Heart left ventricle (tissue), 16 donors: Measurements from ENCODE around the gene SNED1. TPM values are rescaled to one million over a fixed set of nuclear protein-coding genes. Genes with fewer than 3 reads are reported as not detected.
A peak's percentile ranks its signal among the peaks of the same experiment; 100 is the strongest.

Experiments used
- ATAC-seq, 4 donors: fragments of 200-7000 bp; cut with Tn5 transposase; one replicate each; pipeline ENCODE4 v1.9.1; 2020 to 2022; ENCODE audit warnings: moderate library complexity in 4 of 4, mild to moderate bottlenecking in 3 of 4, moderate number of reproducible peaks in 1 of 4
- DNase-seq, 5 donors: peaks; one replicate each; pipeline ENCODE4 v3.0.0-alpha.2; 2020
- H3K27ac ChIP-seq, 12 donors: fragments of 200-600 bp; sonication (generic) in 4 of 12; one replicate each; pipeline versions ENCODE4 v1.5.0 to v1.8.0; 2016 to 2022; ENCODE audit warnings: mild to moderate bottlenecking in 2 of 12
- H3K27me3 ChIP-seq, 9 donors: fragments of 200-600 bp; sonication (generic) in 2 of 9; one replicate each; pipeline versions ENCODE4 v1.5.1 to v1.8.0; 2016 to 2022; ENCODE audit warnings: mild to moderate bottlenecking in 3 of 9
- H3K36me3 ChIP-seq, 9 donors: fragments of 200-600 bp; sonication (generic) in 2 of 9; one replicate each; pipeline versions ENCODE4 v1.5.0 to v1.8.0; 2018 to 2022; ENCODE audit warnings: mild to moderate bottlenecking in 2 of 9
- H3K4me1 ChIP-seq, 12 donors: fragments of 200-600 bp; sonication (generic) in 4 of 12; one replicate each; pipeline versions ENCODE4 v1.5.0 to v1.8.0; 2016 to 2022; ENCODE audit warnings: mild to moderate bottlenecking in 3 of 12
- H3K4me3 ChIP-seq, 12 donors: fragments of 200-600 bp; sonication (generic) in 4 of 12; one replicate each; pipeline versions ENCODE4 v1.5.0 to v1.8.0; 2017 to 2022; ENCODE audit warnings: mild to moderate bottlenecking in 9 of 12, moderate library complexity in 4 of 12
- H3K9me3 ChIP-seq, 12 donors: fragments of 200-600 bp; sonication (generic) in 4 of 12; one replicate each; pipeline versions ENCODE4 v1.5.0 to v1.8.0; 2016 to 2022; ENCODE audit warnings: mild to moderate bottlenecking in 1 of 12
- POLR2A ChIP-seq, 2 donors: fragments of 450-650 bp; IDR thresholded peaks; one replicate each; pipeline ENCODE4 v1.6.1; 2017; ENCODE audit warnings: antibody characterized with exemption in 2 of 2, mild to moderate bottlenecking in 2 of 2, moderate library complexity in 2 of 2
- WGBS, 4 donors: extraction: QIAGEN DNeasy Blood & Tissue Kit in 2 of 4; methylation state at CpG; one replicate each; pipeline versions ENCODE4 v1.1.5 to v1.1.7; 2013 to 2018; 5-methylcytosine and 5-hydroxymethylcytosine counted together
- intact Hi-C, 10 donors: fragments of 100-400 bp; cut with DNase I; formaldehyde crosslinking; loops; one replicate each; pipeline versions ENCODE4 v1.11.1 to v1.14.2; 2022
- polyA plus RNA-seq, 2 donors: library from polyadenylated mRNA; stranded (reverse); fragments of 200-250 nt; gene quantifications; one replicate each; pipeline ENCODE4 v1.2.3, GENCODE V29; 2013
- total RNA-seq, 9 donors: library from RNA; depleted of rRNA in 2 of 9; stranded (reverse); fragments of >200 nt in 2 of 9; fragmentation: NEBNext Ultra II Directional in 3 of 9; extraction: Animal tissue kit (Norgen Biotek cat#: 25700) in 3 of 9; gene quantifications; one replicate each; pipeline versions ENCODE4 v1.1.0 to v1.2.4, GENCODE V29; 2016 to 2023
- TF ChIP-seq, protein P1 (sequence below), 12 donors: fragments of 200-600 bp; sonication (generic) in 4 of 12; IDR thresholded peaks; one replicate each; pipeline versions ENCODE4 v1.5.0 to v1.8.0; 2018 to 2022; ENCODE audit warnings: antibody characterized with exemption in 12 of 12, mild to moderate bottlenecking in 5 of 12
- donor health status: ischemic (EF 13 %, LVEDD 7.1; RV severe dilation, severe dysfunction).
- donor health status: healthy with polysubstance abuse.
- donor health status: DM: no; HTN: yes; CAD: no.
- donor health status: DM: no; HTN: no; CAD: no.
- donor health status: ischemic (EF 25% LVEDD 6.9; RV normal size, moderate dysfunction).
- donor health status: ischemic (EF 25% LVEDD 5.7; RV mildly dilated, moderate dysfunction).
- donor health status: healthy.
- donor health status: DM: yes; HTN: yes; CAD: no.
- donor health status: ischemic (EF 35%, LVEDD 5.7; RV mildly dilated, moderate dysfunction).
- donor health status: nonischemic (EF 11% LVEDD 7.7; RV severe dilation, severe dysfunction).
- donor health status: DM: yes; HTN: yes; CAD: no.
- donor health status: PGD.
- donor health status: ischemic (EF 29% LVEDD 5.4; RV normal size, mild dysfunction).
- donor health status: nonischemic (EF 23%, LVEDD 6.1; RV moderate dilation, normal function).

The SNED1 gene
- total and polyA plus RNA-seq, 11 donors = 3.1 to 14.7 (median 4.9) TPM

- no peaks in the 10 kb centered on the region for H3K9me3 ChIP-seq
- 79 to 86% (median 82%) methylated on average over 13 to 18 of the region's 18 CpGs for WGBS, 4 donors
- H3K36me3 ChIP-seq = peaks cover 0 to 21% (median 8%) of the 10 kb centered on the region in 9 donors
- TF ChIP-seq, protein P1, sequence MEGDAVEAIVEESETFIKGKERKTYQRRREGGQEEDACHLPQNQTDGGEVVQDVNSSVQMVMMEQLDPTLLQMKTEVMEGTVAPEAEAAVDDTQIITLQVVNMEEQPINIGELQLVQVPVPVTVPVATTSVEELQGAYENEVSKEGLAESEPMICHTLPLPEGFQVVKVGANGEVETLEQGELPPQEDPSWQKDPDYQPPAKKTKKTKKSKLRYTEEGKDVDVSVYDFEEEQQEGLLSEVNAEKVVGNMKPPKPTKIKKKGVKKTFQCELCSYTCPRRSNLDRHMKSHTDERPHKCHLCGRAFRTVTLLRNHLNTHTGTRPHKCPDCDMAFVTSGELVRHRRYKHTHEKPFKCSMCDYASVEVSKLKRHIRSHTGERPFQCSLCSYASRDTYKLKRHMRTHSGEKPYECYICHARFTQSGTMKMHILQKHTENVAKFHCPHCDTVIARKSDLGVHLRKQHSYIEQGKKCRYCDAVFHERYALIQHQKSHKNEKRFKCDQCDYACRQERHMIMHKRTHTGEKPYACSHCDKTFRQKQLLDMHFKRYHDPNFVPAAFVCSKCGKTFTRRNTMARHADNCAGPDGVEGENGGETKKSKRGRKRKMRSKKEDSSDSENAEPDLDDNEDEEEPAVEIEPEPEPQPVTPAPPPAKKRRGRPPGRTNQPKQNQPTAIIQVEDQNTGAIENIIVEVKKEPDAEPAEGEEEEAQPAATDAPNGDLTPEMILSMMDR (IDR thresholded peaks at IDR 0.05) = no peak
- no peak for TF ChIP-seq POLR2A (IDR thresholded peaks at IDR 0.05)
- no peak overlapping the region for H3K4me3 ChIP-seq
- ATAC-seq = peak in 1 of 4 donors; percentile 18
- H3K27me3 ChIP-seq = no peaks in the 10 kb centered on the region
- DNase-seq = no peak
- H3K4me1 ChIP-seq = peaks cover 0 to 4% (median 0%) of the 10 kb centered on the region in 12 donors
- intact Hi-C loops = loop anchor here in 1 of 10 donors (10.0 kb wide), 1 partner anchor 226 kb away; no protein-coding TSS in a partner anchor
- H3K27ac ChIP-seq = no peak overlapping the region
Measured at GRCh38 chr2:241080405-241081189, 82.2 kb downstream of the SNED1 start.

DNA sequence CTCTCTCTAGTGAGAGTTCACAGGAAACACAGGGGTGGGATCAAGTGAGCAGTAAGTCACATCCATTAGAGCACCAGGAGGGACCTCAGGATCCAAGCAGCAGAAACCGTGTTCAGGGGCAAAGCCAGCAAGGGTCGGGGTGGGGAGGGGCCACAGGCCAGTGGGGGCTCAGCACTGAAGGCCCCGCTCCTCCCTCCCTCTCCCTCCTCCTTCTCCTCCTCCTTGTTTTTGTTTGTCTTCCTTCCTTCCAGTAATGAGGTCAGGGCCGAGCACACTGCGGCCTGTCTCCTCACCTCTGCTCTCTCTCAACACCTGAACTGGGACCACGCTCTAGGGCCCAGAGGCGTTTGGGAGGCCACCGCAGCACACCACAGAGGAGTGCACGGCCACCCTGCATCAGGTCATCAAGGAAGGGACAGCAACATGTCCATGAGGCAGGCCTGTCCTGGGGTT, 82.8 kb downstream of the SNED1 start:
- Histone ChIP-seq H3K4me3 (no peak overlapping the region), H3K27me3 (no peaks in the 10 kb centered on the region), H3K27ac (no peak overlapping the region), H3K4me1 (peaks cover 0 to 4% (median 0%) of the 10 kb centered on the region in 12 donors), H3K9me3 (no peaks in the 10 kb centered on the region), H3K36me3 (peaks cover 0 to 25% (median 10%) of the 10 kb centered on the region in 9 donors)
- ATAC-seq (peak in 2 of 4 donors; percentile 12 to 44), DNase-seq (no peak)
- 56 to 71% (median 63%) methylated on average over 9 of the region's 9 CpGs for WGBS, 4 donors
- intact Hi-C loops = loop anchor here in 1 of 10 donors (10.0 kb wide), 1 partner anchor 226 kb away; no protein-coding TSS in a partner anchor
- TF ChIP-seq POLR2A (IDR thresholded peaks at IDR 0.05) = no peak
- TF ChIP-seq, protein P1 (IDR thresholded peaks at IDR 0.05) = no peak

DNA sequence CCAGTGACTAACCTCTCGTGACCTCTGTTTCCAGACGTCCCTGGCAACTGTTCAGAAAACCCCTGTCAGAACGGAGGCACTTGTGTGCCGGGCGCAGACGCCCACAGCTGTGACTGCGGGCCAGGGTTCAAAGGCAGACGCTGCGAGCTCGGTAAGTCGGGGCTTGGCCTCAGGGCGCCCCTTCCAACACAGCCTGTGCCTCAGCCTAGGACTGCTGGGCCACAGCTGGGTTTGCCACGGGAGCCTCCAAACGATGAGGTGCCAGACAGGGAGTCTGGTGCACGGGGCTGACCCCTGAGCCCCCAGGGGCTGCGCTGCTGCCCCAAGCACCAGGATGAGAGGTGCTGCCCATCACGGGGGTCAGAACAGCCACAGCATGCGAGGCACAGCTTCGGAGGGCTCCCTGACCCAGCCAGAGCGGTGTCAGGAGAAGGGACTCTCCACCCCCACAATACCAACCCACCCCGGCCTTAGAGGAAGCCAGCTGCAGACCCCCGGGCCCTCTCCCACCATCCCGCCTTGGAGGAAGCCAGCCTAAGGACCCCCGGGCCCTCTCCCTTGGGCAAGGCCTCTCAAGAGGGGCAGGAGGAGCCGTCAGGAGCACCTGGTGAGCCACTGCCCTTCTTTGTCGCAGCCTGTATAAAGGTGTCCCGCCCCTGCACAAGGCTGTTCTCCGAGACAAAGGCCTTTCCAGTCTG, 83.4 kb downstream of the SNED1 start:
- DNase-seq (no peak), ATAC-seq (peak in 3 of 4 donors; percentile 16 to 33 (median 33))
- Histone ChIP-seq H3K4me1 (peaks cover 0 to 4% (median 0%) of the 10 kb centered on the region in 12 donors), H3K27ac (no peak overlapping the region), H3K9me3 (no peaks in the 10 kb centered on the region), H3K4me3 (no peak overlapping the region), H3K36me3 (peaks cover 0 to 31% (median 16%) of the 10 kb centered on the region in 9 donors), H3K27me3 (no peaks in the 10 kb centered on the region)
- 67 to 85% (median 68%) methylated on average over 22 to 28 of the region's 28 CpGs for WGBS, 4 donors
- no peak for TF ChIP-seq POLR2A (IDR thresholded peaks at IDR 0.05)
- TF ChIP-seq, protein P1 (IDR thresholded peaks at IDR 0.05) = no peak
- intact Hi-C loops = loop anchor here in 1 of 10 donors (10.0 kb wide), 1 partner anchor 227 kb away; no protein-coding TSS in a partner anchor
